Measurements from ENCODE around the gene CCL28. TPM values are rescaled to one million over a fixed set of nuclear protein-coding genes. Genes with fewer than 3 reads are reported as not detected.

The CCL28 gene
- total and polyA plus RNA-seq, 2 donors (not counting 3 experiments of a cell fraction or from before 2014, with no cell fraction given) = 1.2 to 1.8 TPM

DNA sequence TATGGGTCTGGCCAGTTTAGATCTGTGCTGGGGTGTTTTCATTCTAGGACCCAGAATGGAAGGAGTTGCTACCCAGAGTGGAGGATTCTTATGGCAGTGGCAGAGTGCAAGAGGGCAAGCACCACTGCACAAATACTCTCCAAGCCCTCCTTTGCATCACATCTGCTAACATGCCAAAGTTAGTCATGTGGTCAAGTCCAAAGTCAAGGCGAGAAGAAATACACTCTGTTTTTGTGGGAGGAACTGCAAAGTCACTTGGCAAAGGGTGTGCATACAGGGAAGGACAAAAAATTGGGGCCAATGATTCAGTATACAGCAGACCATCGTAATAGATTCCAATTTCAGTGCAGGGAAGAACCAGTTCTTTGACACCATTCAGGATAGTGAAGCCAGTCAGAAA lies 55.1 kb downstream of the CCL28 start:
- ChIA-PET POLR2A (no interaction called here), CTCF (no interaction called here)
- H3K4me3 ChIP-seq (replicated peaks in 1 of 3; ENCODE audit: insufficient read depth in 1 of 3, low read depth in 1 of 3, low read length in 3 of 3) = no peak overlapping the region
- H3K27ac ChIP-seq (ENCODE audit: insufficient read depth, low read depth, low read length) = no peak overlapping the region
- no peaks in the 10 kb centered on the region for H3K79me2 ChIP-seq (ENCODE audit: control insufficient read depth, insufficient read depth, low read length)
- intact Hi-C loops (cut with micrococcal nuclease) (no loop called here), dilution Hi-C loops (cut with MboI; ENCODE audit: extremely low pct_ligation_motif_present, low sequenced_read_pairs) (no loop called here)
- TF ChIP-seq GATA2 (IDR thresholded peaks at IDR 0.05; ENCODE audit: insufficient read depth, insufficient read length, low read depth, low read length) (no peak), POLR2AphosphoS5 (IDR thresholded peaks at IDR 0.05; ENCODE audit: insufficient read depth, low read depth, low read length) (no peak), MYC (IDR thresholded peaks at IDR 0.05; ENCODE audit: low read depth, low read length) (no peak), JUN (IDR thresholded peaks at IDR 0.05; ENCODE audit: borderline replicate concordance, insufficient read depth, insufficient read length, low read depth) (no peak), FOS (IDR thresholded peaks at IDR 0.05; ENCODE audit: borderline replicate concordance, insufficient read depth, low read length) (no peak), EZH2 (IDR thresholded peaks at IDR 0.05; ENCODE audit: borderline replicate concordance, low read depth, low read length, severe bottlenecking) (no peak), POLR2A (IDR thresholded peaks at IDR 0.05; ENCODE audit: low read depth, low read length) (no peak)
- TF ChIP-seq, protein P1, sequence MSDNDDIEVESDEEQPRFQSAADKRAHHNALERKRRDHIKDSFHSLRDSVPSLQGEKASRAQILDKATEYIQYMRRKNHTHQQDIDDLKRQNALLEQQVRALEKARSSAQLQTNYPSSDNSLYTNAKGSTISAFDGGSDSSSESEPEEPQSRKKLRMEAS (IDR thresholded peaks at IDR 0.05; ENCODE audit: insufficient read depth, insufficient read length) = no peak
- TF ChIP-seq, protein P2, sequence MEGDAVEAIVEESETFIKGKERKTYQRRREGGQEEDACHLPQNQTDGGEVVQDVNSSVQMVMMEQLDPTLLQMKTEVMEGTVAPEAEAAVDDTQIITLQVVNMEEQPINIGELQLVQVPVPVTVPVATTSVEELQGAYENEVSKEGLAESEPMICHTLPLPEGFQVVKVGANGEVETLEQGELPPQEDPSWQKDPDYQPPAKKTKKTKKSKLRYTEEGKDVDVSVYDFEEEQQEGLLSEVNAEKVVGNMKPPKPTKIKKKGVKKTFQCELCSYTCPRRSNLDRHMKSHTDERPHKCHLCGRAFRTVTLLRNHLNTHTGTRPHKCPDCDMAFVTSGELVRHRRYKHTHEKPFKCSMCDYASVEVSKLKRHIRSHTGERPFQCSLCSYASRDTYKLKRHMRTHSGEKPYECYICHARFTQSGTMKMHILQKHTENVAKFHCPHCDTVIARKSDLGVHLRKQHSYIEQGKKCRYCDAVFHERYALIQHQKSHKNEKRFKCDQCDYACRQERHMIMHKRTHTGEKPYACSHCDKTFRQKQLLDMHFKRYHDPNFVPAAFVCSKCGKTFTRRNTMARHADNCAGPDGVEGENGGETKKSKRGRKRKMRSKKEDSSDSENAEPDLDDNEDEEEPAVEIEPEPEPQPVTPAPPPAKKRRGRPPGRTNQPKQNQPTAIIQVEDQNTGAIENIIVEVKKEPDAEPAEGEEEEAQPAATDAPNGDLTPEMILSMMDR (IDR thresholded peaks at IDR 0.05; ENCODE audit: extremely low read depth in 1 of 2, insufficient read depth in 1 of 2, low read depth in 1 of 2, low read length in 2 of 2) = no peak
- H3K27me3 ChIP-seq (ENCODE audit: control insufficient read depth in 2 of 2, insufficient read depth in 2 of 2, low read length in 2 of 2) = peaks cover 0 to 4% of the 10 kb centered on the region in 2 experiments
- no peaks in the 10 kb centered on the region for H3K4me1 ChIP-seq (ENCODE audit: control insufficient read depth, extremely low read depth, insufficient read depth, low read length)
- DNase-seq (ENCODE audit: low read depth, low spot score) = no peak
- no TSS peak for BruUV-seq (replicated peaks)
- H3K9me1 ChIP-seq (replicated peaks; ENCODE audit: control insufficient read depth, extremely low read depth, insufficient read depth, low read length) = no peaks in the 10 kb centered on the region
- H3K9me3 ChIP-seq (replicated peaks; ENCODE audit: control insufficient read depth, insufficient read depth, low read length) = no peaks in the 10 kb centered on the region
- no peak overlapping the region for H3K9ac ChIP-seq (replicated peaks; ENCODE audit: extremely low read depth, insufficient read depth, low read length)
- H3K36me3 ChIP-seq (ENCODE audit: control insufficient read depth in 2 of 2, extremely low read depth in 1 of 2, insufficient read depth in 2 of 2, low read length in 2 of 2) = no peaks in the 10 kb centered on the region
- H3K4me2 ChIP-seq (ENCODE audit: insufficient read depth, low read length) = no peak overlapping the region
- no peaks in the 10 kb centered on the region for H4K20me1 ChIP-seq (replicated peaks; ENCODE audit: control insufficient read depth, extremely low read depth, insufficient read depth, low read length)
- FAIRE-seq = no peak
- no peak overlapping the region for H2AFZ ChIP-seq (ENCODE audit: low read depth, low read length)

Measured in endothelial cell of umbilical vein (primary cell).